ENCODE measurements around the gene STK38L.

The STK38L gene

DNA sequence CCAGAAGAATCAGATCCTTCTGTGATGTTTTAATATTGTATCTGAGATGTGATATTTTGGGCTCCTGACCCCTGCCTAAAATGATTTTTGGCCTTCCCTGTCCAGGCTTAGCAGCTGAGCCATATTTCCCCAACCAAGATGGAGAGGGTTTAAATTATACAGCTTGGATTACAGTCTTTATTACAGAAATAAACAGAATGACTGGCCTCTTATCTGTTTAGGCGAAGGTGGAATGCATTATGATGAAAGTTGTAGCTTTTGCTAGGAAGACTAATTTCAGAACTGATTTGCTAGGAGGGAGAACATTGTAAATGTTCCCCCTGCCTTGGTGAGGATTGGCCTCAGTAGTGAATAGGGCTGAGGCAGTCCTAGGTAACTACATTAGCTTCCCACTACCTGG is 111.9 kb downstream of the STK38L start:
- DNase-seq = no peak

GRCh38 chr12:27359578-27360340 is 115.7 kb downstream of the STK38L start:
- no peak for DNase-seq

GRCh38 chr12:27361372-27361771 is 117.3 kb downstream of the STK38L start:
- DNase-seq = peak; percentile 69

DNA sequence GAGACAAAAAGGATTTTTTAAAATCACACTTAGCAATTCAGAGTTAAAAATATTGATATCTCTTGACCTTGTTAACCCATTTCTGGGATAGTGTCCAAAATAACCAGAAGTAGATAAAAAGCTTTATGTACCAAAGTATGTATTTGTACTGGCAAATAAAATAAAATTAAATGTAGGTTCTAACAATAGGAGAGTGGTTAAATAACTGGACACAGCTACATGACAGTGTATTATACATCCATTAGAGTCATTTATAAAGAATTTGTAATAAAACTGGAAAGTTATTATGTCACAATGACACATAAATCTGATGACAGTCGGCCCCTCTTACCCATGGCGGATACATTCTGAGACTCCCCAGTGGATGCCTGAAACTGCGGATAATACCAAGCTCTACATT is 122.5 kb downstream of the STK38L start:
- peak; percentile 12 for DNase-seq

GRCh38 chr12:27367078-27367477 is 123.0 kb downstream of the STK38L start:
- DNase-seq = peak; percentile 8
